Muscle of leg (tissue), 11 donors: Measurements from ENCODE around the gene METTL2B. TPM values are rescaled to one million over a fixed set of nuclear protein-coding genes. Genes with fewer than 3 reads are reported as not detected.

Experiments
- DNase-seq: peaks from one replicate; pipeline ENCODE4 v3.0.0; 2013
- H3K27ac ChIP-seq: one replicate; pipeline ENCODE4 v1.5.1; 2013; ENCODE audit warnings: mild to moderate bottlenecking, low read length, control low read depth
- H3K27me3 ChIP-seq: one replicate; pipeline ENCODE4 v1.6.1; 2013; ENCODE audit warnings: low read length; ENCODE audit not compliant: control insufficient read depth, insufficient read depth
- H3K36me3 ChIP-seq: one replicate; pipeline ENCODE4 v1.6.1; 2013; ENCODE audit warnings: low read length; ENCODE audit not compliant: control insufficient read depth, insufficient read depth
- H3K4me1 ChIP-seq: one replicate; pipeline ENCODE4 v1.6.1; 2013; ENCODE audit warnings: low read length; ENCODE audit not compliant: control insufficient read depth, insufficient read depth
- H3K4me3 ChIP-seq: one replicate; pipeline ENCODE4 v1.5.1; 2013; ENCODE audit warnings: low read length, control low read depth
- H3K9me3 ChIP-seq: replicated peaks from 2 replicates; pipeline ENCODE4 v1.6.1; 2013; ENCODE audit warnings: low read depth, low read length; ENCODE audit not compliant: control insufficient read depth
- WGBS: methylation state at CpG from one replicate; pipeline ENCODE4 v1.1.5; 2013; ENCODE audit warnings: missing lambda C conversion rate; ENCODE audit not compliant: insufficient coverage; 5-methylcytosine and 5-hydroxymethylcytosine counted together
- polyA plus RNA-seq, 8 donors: library from polyadenylated mRNA; unstranded; fragments of 120-200 nt; gene quantifications; one replicate each; pipeline versions ENCODE4 v1.2.1 to v1.2.3, GENCODE V29; 2013; ENCODE audit warnings: inconsistent platforms in 1 of 8, low replicate concordance in 1 of 8; ENCODE audit not compliant: insufficient read length in 8 of 8, insufficient read depth in 1 of 8
- total RNA-seq: library from RNA; stranded (reverse); fragments of 120-200 nt; gene quantifications from one replicate; pipeline ENCODE4 v1.2.4, GENCODE V29; 2013

Gene METTL2B
- total and polyA plus RNA-seq, 9 donors: 15.3 to 27.5 (median 20.0) TPM

GRCh38 chr7:128437426-128438332, 38.9 kb upstream of the METTL2B start:
- Histone ChIP-seq H3K27ac (no peak overlapping the region), H3K4me1 (no peaks in the 10 kb centered on the region), H3K4me3 (no peak overlapping the region), H3K27me3 (peaks cover 4% of the 10 kb centered on the region), H3K36me3 (no peaks in the 10 kb centered on the region), H3K9me3 (no peaks in the 10 kb centered on the region)
- 90% methylated on average over 4 of the region's 8 CpGs for WGBS
- no peak for DNase-seq

- WGBS: no CpG with 5 or more reads among the region's 3 CpGs
- H3K9me3 ChIP-seq: no peaks in the 10 kb centered on the region
- peaks cover 10% of the 10 kb centered on the region for H3K4me1 ChIP-seq
- no peak for DNase-seq
- peaks cover 2% of the 10 kb centered on the region for H3K27me3 ChIP-seq
- no peak overlapping the region for H3K27ac ChIP-seq
- H3K4me3 ChIP-seq: no peak overlapping the region
- no peaks in the 10 kb centered on the region for H3K36me3 ChIP-seq
Measured at GRCh38 chr7:128442356-128442755, 34.2 kb upstream of the METTL2B start.

DNA sequence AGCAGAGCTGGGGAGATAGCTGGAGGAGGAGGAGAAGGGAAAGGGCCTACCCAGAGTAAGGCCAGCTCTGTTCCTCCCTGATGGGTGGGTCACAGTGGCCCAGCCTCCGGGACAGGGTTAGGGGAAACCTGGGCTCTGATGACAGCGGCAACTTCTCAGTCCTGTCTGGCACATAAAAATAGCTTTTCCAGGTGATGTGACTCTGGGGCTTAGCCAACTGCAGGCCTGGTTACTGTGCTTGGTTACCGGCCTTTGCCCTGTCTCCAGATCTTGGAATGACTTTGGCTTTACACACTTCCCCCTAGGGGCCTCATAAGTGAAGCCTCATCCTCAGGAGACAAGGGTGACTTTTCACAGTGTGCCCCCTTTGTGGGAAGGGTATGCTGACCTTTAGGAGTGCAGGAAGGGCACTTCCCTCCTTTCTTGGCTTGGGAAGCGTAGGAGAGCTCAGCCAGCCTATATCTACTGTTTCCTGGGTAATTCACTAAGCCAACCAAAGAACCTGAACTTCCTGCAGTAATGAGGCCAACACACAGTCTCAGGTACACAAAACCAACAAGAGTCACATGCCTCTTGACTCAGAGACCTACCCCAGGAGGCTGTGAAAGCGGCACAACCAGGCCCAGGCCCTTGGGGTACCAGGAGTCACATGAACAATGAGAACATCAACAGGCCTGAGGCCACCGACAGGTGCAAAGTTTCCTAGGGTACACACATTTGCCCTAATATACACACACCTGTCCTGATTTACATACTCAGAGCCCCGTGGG, 32.5 kb upstream of the METTL2B start:
- 47% methylated on average over 3 of the region's 7 CpGs for WGBS
- H3K36me3 ChIP-seq: no peaks in the 10 kb centered on the region
- H3K4me1 ChIP-seq: peaks cover 10% of the 10 kb centered on the region
- no peak overlapping the region for H3K4me3 ChIP-seq
- H3K27me3 ChIP-seq: peaks cover 2% of the 10 kb centered on the region
- H3K27ac ChIP-seq: no peak overlapping the region
- H3K9me3 ChIP-seq: no peaks in the 10 kb centered on the region
- no peak for DNase-seq

DNA sequence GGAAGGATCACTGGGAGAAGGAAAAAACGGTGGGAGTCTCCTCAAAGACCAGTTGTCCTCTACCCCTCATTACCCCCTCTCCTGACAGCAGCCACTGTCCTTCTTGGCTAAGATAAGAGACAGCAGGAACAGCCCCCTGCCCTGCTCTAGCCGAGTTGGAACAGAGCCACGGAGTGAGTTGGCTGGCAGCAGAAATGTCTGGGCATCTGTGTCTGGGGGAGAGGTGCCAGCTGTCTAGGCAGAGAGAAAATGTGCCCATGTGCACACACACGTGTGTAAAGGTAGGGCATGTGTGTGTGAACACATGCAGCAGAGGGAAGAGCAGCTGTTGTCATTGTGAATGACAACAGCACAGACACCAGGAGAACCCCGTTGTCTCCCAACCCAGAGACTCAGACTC, 30.2 kb upstream of the METTL2B start:
- no peaks in the 10 kb centered on the region for H3K36me3 ChIP-seq
- no peak overlapping the region for H3K4me3 ChIP-seq
- H3K4me1 ChIP-seq: peaks cover 10% of the 10 kb centered on the region
- DNase-seq: peak; percentile 68
- no peaks in the 10 kb centered on the region for H3K9me3 ChIP-seq
- H3K27ac ChIP-seq: peak overlapping the region; percentile 9
- peaks cover 2% of the 10 kb centered on the region for H3K27me3 ChIP-seq
- 68% methylated on average over 4 of the region's 5 CpGs for WGBS

DNA sequence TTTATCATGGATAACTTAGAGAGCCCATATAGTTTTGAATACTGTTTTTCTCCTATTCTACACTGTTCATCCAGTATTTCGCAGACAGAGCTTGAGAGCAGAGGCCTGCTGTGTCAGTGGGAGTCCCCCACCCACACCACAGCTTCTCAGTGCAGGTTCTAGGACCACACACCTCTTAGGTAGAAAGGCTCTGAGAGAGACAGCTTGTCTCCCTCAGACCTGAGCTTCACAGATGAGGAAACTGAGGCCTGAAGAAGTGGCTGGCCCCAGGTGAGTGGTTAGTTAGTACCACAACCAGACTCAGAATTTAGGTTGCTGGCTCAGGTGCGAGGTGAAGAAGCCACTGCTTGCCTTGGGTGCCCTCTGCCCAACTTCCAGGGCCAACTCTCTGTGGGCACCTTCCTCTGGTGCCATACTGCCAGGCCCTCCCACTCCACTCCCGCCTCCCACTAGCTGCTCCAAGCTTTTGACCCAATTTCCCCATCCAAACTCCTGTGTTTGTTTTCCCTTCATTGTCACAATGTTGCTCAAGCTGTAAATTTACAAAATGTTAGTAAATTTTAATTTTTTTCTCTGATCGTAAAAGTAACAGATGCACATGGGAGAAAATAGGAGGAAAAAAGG, 28.5 kb upstream of the METTL2B start:
- WGBS: no CpG with 5 or more reads among the region's 4 CpGs
- Histone ChIP-seq H3K9me3 (no peaks in the 10 kb centered on the region), H3K27ac (no peak overlapping the region), H3K4me3 (no peak overlapping the region), H3K27me3 (no peaks in the 10 kb centered on the region), H3K4me1 (peaks cover 10% of the 10 kb centered on the region), H3K36me3 (no peaks in the 10 kb centered on the region)
- no peak for DNase-seq

DNA sequence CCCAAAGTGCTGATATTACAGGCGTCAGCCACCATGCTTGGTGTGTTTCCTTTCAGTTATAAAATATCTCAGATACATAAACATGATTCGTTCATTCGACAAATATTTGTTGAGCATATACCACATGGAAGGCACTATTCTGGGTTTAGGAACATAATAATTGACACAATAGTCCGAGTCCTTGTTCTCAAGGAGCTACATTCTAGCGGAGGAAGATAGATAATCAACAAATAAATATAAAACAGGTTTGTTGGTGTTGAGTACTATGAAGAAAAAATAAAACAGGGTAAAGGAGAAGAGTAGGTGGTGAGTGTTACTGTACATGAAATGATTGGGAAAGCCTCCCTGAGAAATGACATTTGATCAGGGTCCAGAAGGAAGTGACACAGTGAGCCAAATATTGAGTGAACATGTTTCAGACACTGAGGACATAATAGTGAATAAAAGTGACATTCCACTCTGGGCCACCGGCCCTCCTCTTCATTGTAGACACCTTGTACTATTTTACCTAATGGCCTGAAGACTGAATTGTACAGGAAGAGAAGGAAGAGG, 27.7 kb upstream of the METTL2B start:
- Histone ChIP-seq H3K9me3 (no peaks in the 10 kb centered on the region), H3K27me3 (no peaks in the 10 kb centered on the region), H3K27ac (no peak overlapping the region), H3K4me3 (no peak overlapping the region), H3K36me3 (no peaks in the 10 kb centered on the region), H3K4me1 (peaks cover 15% of the 10 kb centered on the region)
- no peak for DNase-seq
- WGBS: no CpG with 5 or more reads among the region's 6 CpGs

DNA sequence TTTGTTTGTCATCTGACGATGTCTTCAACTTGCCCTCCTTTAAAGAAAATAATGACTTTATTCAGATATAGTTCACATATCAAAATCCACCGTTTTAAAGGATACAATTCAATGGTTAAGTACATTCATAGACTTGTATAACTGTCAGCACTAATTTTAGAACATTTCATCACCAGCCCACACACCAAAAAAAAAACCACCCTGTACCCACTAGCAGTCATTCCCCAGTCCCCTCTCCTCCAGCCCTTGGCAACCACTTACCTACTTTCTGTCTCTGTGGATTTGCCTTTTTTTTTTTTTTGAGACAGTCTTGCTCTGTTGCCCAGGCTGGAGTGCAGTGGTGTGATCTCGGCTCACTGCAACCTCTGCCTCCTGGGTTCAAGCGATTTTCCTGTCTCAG, 26.1 kb upstream of the METTL2B start:
- no peaks in the 10 kb centered on the region for H3K27me3 ChIP-seq
- no peaks in the 10 kb centered on the region for H3K36me3 ChIP-seq
- H3K9me3 ChIP-seq: no peaks in the 10 kb centered on the region
- H3K4me1 ChIP-seq: peaks cover 31% of the 10 kb centered on the region
- 80% methylated on average over 1 of the region's 4 CpGs for WGBS
- DNase-seq: no peak
- H3K4me3 ChIP-seq: no peak overlapping the region
- H3K27ac ChIP-seq: no peak overlapping the region

DNA sequence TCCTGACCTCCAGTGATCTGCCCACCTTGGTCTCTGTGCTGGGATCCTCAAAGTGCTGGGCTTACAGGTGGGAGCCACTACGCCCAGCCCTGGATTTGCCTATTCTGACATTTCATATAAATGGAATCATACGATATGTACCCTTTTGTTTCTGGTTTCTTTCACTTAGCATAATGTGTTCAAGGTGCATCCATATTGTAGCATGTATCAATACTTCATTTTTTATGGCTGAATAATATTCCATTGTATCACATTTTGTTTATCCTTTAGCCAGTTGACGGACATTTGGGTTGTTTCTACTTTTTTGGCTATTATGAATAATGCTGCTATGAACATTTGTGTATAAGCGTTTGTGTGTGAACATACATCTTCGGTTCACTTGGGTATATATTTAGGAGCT, 25.6 kb upstream of the METTL2B start:
- WGBS: no CpG with 5 or more reads among the region's 5 CpGs
- Histone ChIP-seq H3K27ac (no peak overlapping the region), H3K27me3 (no peaks in the 10 kb centered on the region), H3K36me3 (no peaks in the 10 kb centered on the region), H3K4me1 (peaks cover 30% of the 10 kb centered on the region), H3K9me3 (no peaks in the 10 kb centered on the region), H3K4me3 (no peak overlapping the region)
- DNase-seq: no peak

- H3K27me3 ChIP-seq: no peaks in the 10 kb centered on the region
- no peak for DNase-seq
- WGBS: no CpG with 5 or more reads among the region's 1 CpG
- H3K4me1 ChIP-seq: peaks cover 30% of the 10 kb centered on the region
- H3K36me3 ChIP-seq: peaks cover 7% of the 10 kb centered on the region
- no peak overlapping the region for H3K4me3 ChIP-seq
- no peaks in the 10 kb centered on the region for H3K9me3 ChIP-seq
- H3K27ac ChIP-seq: no peak overlapping the region
Measured at GRCh38 chr7:128452552-128452951, 24.0 kb upstream of the METTL2B start.
